HPDE6-E6E7 (cell line): ENCODE results near the gene PCDHA6.
"Not testable (repeated sequence)": the region's sequence is repeated elsewhere in the genome, so short reads cannot be mapped to it uniquely, and the experiment has no call there.

Experiments used
- DNase-seq: peaks from one replicate; pipeline ENCODE4 v3.0.0; 2011; ENCODE audit warnings: missing footprints; ENCODE audit errors: extremely low spot score

The PCDHA6 gene

GRCh38 chr5:140827704-140828361 lies at the start of gene PCDHA6:
Gene PCDHA6, plus strand, starts transcription at chr5:140827960. Its CDS starts 132 bp downstream, at chr5:140828092.
- no peak for DNase-seq

GRCh38 chr5:140780512-140780911 lies 47.2 kb upstream of the PCDHA6 start:
- DNase-seq = no peak

GRCh38 chr5:140785905-140786686 lies 41.7 kb upstream of the PCDHA6 start, which contains the start of gene PCDHA1:
Gene PCDHA1, plus strand, starts transcription at chr5:140786140.
- no peak for DNase-seq

- not testable (repeated sequence) for DNase-seq
Observed at GRCh38 chr5:140787422-140787821, 40.3 kb upstream of the PCDHA6 start.

GRCh38 chr5:140787849-140788504 lies 39.8 kb upstream of the PCDHA6 start:
- DNase-seq = not testable (repeated sequence)

GRCh38 chr5:140791089-140791488 lies 36.7 kb upstream of the PCDHA6 start:
- no peak for DNase-seq

GRCh38 chr5:140794595-140795258 lies 33.0 kb upstream of the PCDHA6 start, which contains the start of gene PCDHA2:
Gene PCDHA2, plus strand, starts transcription at chr5:140794852.
- DNase-seq = no peak

- no peak for DNase-seq
Observed at GRCh38 chr5:140795259-140795641, 32.5 kb upstream of the PCDHA6 start.

GRCh38 chr5:140796072-140796717 lies 31.6 kb upstream of the PCDHA6 start:
- DNase-seq = not testable (repeated sequence)

- no peak for DNase-seq
Observed at GRCh38 chr5:140796718-140797095, 31.1 kb upstream of the PCDHA6 start.

GRCh38 chr5:140800816-140801493 lies 26.8 kb upstream of the PCDHA6 start, which contains the start of gene PCDHA3:
Gene PCDHA3, plus strand, starts transcription at chr5:140801057.
- DNase-seq = no peak

GRCh38 chr5:140801494-140801841 lies 26.3 kb upstream of the PCDHA6 start:
- DNase-seq = no peak

- not testable (repeated sequence) for DNase-seq
Observed at GRCh38 chr5:140802381-140802780, 25.4 kb upstream of the PCDHA6 start.

- no peak for DNase-seq
Observed at GRCh38 chr5:140802781-140803271, 24.9 kb upstream of the PCDHA6 start.

- DNase-seq = peak; percentile 11
Observed at GRCh38 chr5:140806834-140807775, 20.7 kb upstream of the PCDHA6 start, which contains the start of gene PCDHA4. Gene PCDHA4, plus strand, starts transcription at chr5:140807068.

- DNase-seq = not testable (repeated sequence)
Observed at GRCh38 chr5:140808241-140808888, 19.4 kb upstream of the PCDHA6 start.

- DNase-seq = no peak
Observed at GRCh38 chr5:140808889-140809291, 18.9 kb upstream of the PCDHA6 start.

- DNase-seq = no peak
Observed at GRCh38 chr5:140821375-140822280, 6.1 kb upstream of the PCDHA6 start, which contains the start of gene PCDHA5. Gene PCDHA5, plus strand, starts transcription at chr5:140821613.
